Liver (tissue), 9 donors: ENCODE results near the gene AAK1. TPM values are rescaled to one million over a fixed set of nuclear protein-coding genes. Genes with fewer than 3 reads are reported as not detected.

Experiments
- DNase-seq: peaks from one replicate; pipeline ENCODE4 v3.0.0-alpha.2; 2017; ENCODE audit warnings: low spot score
- H3K27ac ChIP-seq, 2 donors: one replicate each; pipeline ENCODE4 v1.7.0; 2013; ENCODE audit warnings: inconsistent platforms in 2 of 2, low read length in 2 of 2, control low read depth in 1 of 2, low read depth in 1 of 2, mild to moderate bottlenecking in 1 of 2
- H3K27me3 ChIP-seq, 4 donors: one replicate each; pipeline versions ENCODE4 v1.6.1 to v1.7.0; 2013; ENCODE audit warnings: low read length in 3 of 4, inconsistent platforms in 1 of 4, mild to moderate bottlenecking in 1 of 4, moderate library complexity in 1 of 4; ENCODE audit not compliant: control insufficient read depth in 4 of 4, insufficient read depth in 4 of 4
- H3K36me3 ChIP-seq, 4 donors: one replicate each; pipeline versions ENCODE4 v1.6.1 to v1.7.0; 2013; ENCODE audit warnings: low read length in 3 of 4, mild to moderate bottlenecking in 3 of 4, low read depth in 1 of 4, moderate library complexity in 1 of 4; ENCODE audit not compliant: control insufficient read depth in 4 of 4, insufficient read depth in 3 of 4
- H3K4me1 ChIP-seq, 4 donors: one replicate each; pipeline versions ENCODE4 v1.6.1 to v1.7.0; 2013; ENCODE audit warnings: low read length in 3 of 4, mild to moderate bottlenecking in 3 of 4, moderate library complexity in 1 of 4; ENCODE audit not compliant: control insufficient read depth in 4 of 4, insufficient read depth in 4 of 4
- H3K4me3 ChIP-seq, 3 donors: one replicate each; pipeline versions ENCODE4 v1.6.1 to v1.7.0; 2013; ENCODE audit warnings: low read length in 3 of 3, control low read depth in 1 of 3, low read depth in 1 of 3, mild to moderate bottlenecking in 1 of 3
- H3K9ac ChIP-seq, 2 donors: one replicate each; pipeline ENCODE4 v1.7.0; 2013; ENCODE audit warnings: low read length in 2 of 2, mild to moderate bottlenecking in 2 of 2, moderate library complexity in 2 of 2, control low read depth in 1 of 2, low read depth in 1 of 2
- H3K9me3 ChIP-seq, 4 donors: one replicate each; pipeline versions ENCODE4 v1.6.1 to v1.7.0; 2013; ENCODE audit warnings: low read length in 3 of 4; ENCODE audit not compliant: control insufficient read depth in 4 of 4
- CTCF ChIP-seq: fragments of 150-350 bp; IDR thresholded peaks from 2 replicates; pipeline ENCODE4 v1.5.1; 2017; ENCODE audit warnings: improper control_type of control experiment, low read depth, low read length; ENCODE audit not compliant: missing input control
- EGR1 ChIP-seq, 2 donors: IDR thresholded peaks; 2 replicates each; pipeline ENCODE4 v1.6.1; 2016 to 2018; ENCODE audit warnings: antibody characterized with exemption in 2 of 2, low read depth in 2 of 2
- FOXA1 ChIP-seq: IDR thresholded peaks from 2 replicates; pipeline ENCODE4 v1.6.1; 2016; ENCODE audit warnings: antibody characterized with exemption
- FOXA2 ChIP-seq: IDR thresholded peaks from 2 replicates; pipeline ENCODE4 v1.6.1; 2016; ENCODE audit warnings: antibody characterized with exemption
- GABPA ChIP-seq, 2 donors: IDR thresholded peaks in 1 of 2; conservative IDR thresholded peaks in 1 of 2; 2 replicates each; pipeline ENCODE4 v1.6.1; 2016; ENCODE audit warnings: antibody characterized with exemption in 2 of 2, mild to moderate bottlenecking in 1 of 2, moderate library complexity in 1 of 2
- HNF4A ChIP-seq, 2 donors: conservative IDR thresholded peaks; 2 replicates each; pipeline ENCODE4 v1.6.1; 2016; ENCODE audit warnings: antibody characterized with exemption in 2 of 2, mild to moderate bottlenecking in 2 of 2
- HNF4G ChIP-seq: IDR thresholded peaks from 2 replicates; pipeline ENCODE4 v1.6.1; 2016; ENCODE audit warnings: antibody characterized with exemption
- JUND ChIP-seq, 2 donors: IDR thresholded peaks; 2 replicates each; pipeline ENCODE4 v1.6.1; 2016; ENCODE audit warnings: antibody characterized with exemption in 2 of 2
- NR2F2 ChIP-seq: IDR thresholded peaks from 2 replicates; pipeline ENCODE4 v1.6.1; 2016; ENCODE audit warnings: antibody characterized with exemption
- RAD21 ChIP-seq, 2 donors: IDR thresholded peaks; 2 replicates each; pipeline ENCODE4 v1.6.1; 2016; ENCODE audit warnings: antibody characterized with exemption in 2 of 2, mild to moderate bottlenecking in 2 of 2
- REST ChIP-seq: IDR thresholded peaks from 2 replicates; pipeline ENCODE4 v1.6.1; 2016; ENCODE audit warnings: antibody characterized with exemption, mild to moderate bottlenecking
- RXRA ChIP-seq, 2 donors: IDR thresholded peaks; 2 replicates each; pipeline ENCODE4 v1.6.1; 2017 to 2018; ENCODE audit warnings: antibody characterized with exemption in 2 of 2, mild to moderate bottlenecking in 1 of 2
- TAF1 ChIP-seq: conservative IDR thresholded peaks from 2 replicates; pipeline ENCODE4 v1.6.1; 2016; ENCODE audit warnings: antibody characterized with exemption, mild to moderate bottlenecking
- YY1 ChIP-seq: IDR thresholded peaks from 2 replicates; pipeline ENCODE4 v1.6.1; 2016; ENCODE audit warnings: antibody characterized with exemption, mild to moderate bottlenecking
- WGBS: extraction: QIAGEN DNeasy Blood & Tissue Kit; methylation state at CpG from one replicate; pipeline ENCODE4 v1.1.7; 2013; 5-methylcytosine and 5-hydroxymethylcytosine counted together
- polyA plus RNA-seq, 2 donors: library from polyadenylated mRNA; stranded (reverse) in 1 of 2; unstranded in 1 of 2; fragments of 200-250 nt in 1 of 2; fragments of >200 nt in 1 of 2; fragmentation: Nextera tagmentation in 1 of 2; extraction: Ambion mirVana in 1 of 2; gene quantifications; one replicate each; pipeline versions ENCODE4 v1.2.1 to v1.2.3, GENCODE V29; 2013 to 2015
- total RNA-seq, 2 donors: library from RNA; depleted of rRNA; stranded (reverse); fragments of >200 nt; gene quantifications; one replicate each; pipeline ENCODE4 v1.2.3, GENCODE V29; 2014
- TF ChIP-seq, protein P1 (sequence below): IDR thresholded peaks from 2 replicates; pipeline ENCODE4 v1.6.1; 2016; ENCODE audit warnings: antibody characterized with exemption
- TF ChIP-seq, protein P2 (sequence below): IDR thresholded peaks from 2 replicates; pipeline ENCODE4 v1.6.1; 2016; ENCODE audit warnings: antibody characterized with exemption
- donor health status: healthy.
- donor health status: healthy.
- donor health status: healthy.
- donor health status: healthy.
- donor health status: healthy.

The AAK1 gene
- total and polyA plus RNA-seq, 4 donors, result 3.9 to 14.3 (median 11.3) TPM

DNA sequence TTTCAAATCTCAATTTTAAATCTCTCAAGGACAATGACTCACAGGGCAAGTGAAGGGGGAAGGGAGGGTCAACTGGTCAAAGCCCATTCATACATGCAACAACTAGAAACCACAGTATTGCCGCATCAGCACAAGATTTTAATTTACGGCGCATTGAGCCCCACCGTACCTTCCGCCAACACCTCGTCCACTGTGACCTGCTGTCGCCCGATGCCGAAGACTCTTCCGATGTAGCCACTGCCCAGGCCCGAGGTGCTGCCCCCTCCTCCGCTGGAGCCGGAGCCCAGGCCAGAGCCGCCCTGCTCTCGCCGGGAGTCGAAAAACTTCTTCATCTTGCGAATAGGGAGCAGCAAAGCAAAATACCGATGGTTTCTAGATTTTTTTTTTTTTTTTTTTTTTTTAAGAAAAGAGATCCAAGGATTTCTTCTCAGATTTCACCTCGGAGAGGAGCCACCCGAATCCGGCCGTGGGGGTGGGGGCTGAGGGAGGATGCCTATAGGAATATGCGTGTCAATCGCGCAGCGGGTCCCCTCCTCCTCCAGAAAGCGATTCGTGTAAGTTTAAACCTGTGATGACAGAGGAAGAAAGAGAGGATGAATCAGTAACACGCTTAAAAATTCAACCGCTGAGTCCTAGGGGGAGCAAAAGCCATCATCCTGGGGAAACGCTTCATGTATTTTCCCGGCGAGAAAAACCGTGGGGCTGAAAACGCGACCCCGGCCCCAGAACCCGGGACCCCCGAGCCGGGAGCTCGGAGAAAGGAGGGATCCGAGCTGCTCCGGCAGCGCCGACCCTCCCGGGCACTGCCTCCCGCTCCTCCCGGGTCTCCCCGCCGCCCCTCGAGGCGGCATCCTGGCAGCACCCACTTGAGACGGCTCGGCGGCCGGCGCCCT lies 584 bp downstream of the AAK1 start:
- Histone ChIP-seq H3K4me3 (peak overlapping the region; percentile 87 to 92 (median 91)), H3K27ac (peak overlapping the region; percentile 91 to 98), H3K9me3 (no peaks in the 10 kb centered on the region), H3K27me3 (no peaks in the 10 kb centered on the region), H3K9ac (peak overlapping the region; percentile 66 to 84), H3K4me1 (peaks cover 5 to 27% (median 22%) of the 10 kb centered on the region in 4 donors), H3K36me3 (peaks cover 0 to 3% (median 0%) of the 10 kb centered on the region in 4 donors)
- under 1% methylated on average over 58 of the region's 58 CpGs for WGBS
- TF ChIP-seq YY1 (no peak), RXRA (IDR thresholded peaks at IDR 0.05) (peak; percentile 70 to 80), HNF4A (conservative IDR thresholded peaks at IDR 0.05) (peak; percentile 41 to 49), RAD21 (IDR thresholded peaks at IDR 0.05) (peak in 1 of 2 donors; percentile 11), JUND (IDR thresholded peaks at IDR 0.05) (peak; percentile 80 to 87)
- peak; percentile 45 for DNase-seq

DNA sequence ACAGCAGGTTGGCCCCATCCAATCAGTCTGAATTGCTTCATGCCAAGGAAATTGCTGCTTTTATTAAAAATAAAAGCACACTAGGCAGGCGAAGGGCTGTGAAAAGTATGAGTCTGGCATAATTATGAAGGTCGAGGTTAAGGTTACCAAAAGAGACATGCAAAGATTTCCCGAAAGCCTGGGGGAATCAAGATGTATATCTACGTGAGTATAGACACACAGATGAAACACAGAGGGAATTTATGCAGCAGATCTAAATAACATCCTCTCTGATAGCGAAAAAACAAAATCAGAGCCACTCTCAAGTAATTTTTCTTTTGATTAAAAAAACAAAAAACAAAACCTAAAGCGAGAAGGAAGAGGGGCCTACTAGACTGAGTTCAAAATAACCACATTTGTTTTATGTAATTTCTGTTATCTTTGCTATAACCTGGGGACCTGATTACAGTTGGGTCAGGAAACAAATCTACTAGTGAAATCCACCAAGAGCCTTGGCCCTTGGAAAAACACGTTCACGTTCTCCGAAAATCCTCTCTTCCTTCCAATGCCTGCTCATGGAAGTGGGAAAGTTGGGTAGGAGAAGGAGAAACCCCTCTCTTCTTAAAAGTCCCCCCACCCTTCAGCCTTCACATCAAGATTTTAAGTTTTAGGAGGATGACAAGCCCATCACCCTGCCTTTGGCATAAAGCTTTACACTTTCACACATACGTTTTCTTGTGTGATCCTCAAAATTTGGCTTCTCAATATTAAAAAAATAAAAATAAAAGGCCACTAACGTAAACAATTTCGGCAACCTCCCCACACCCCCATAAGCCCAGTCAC lies 1.4 kb downstream of the AAK1 start:
- Histone ChIP-seq H3K36me3 (peaks cover 0 to 3% (median 0%) of the 10 kb centered on the region in 4 donors), H3K4me1 (peaks cover 5 to 28% (median 22%) of the 10 kb centered on the region in 4 donors), H3K27me3 (no peaks in the 10 kb centered on the region), H3K9me3 (no peaks in the 10 kb centered on the region), H3K27ac (peak overlapping the region; percentile 91 to 98), H3K4me3 (peak overlapping the region; percentile 87 to 92 (median 91)), H3K9ac (peak overlapping the region; percentile 23 to 84)
- no peak for DNase-seq
- TF ChIP-seq GABPA (IDR thresholded peaks at IDR 0.05 in 1 of 2, conservative IDR thresholded peaks at IDR 0.05 in 1 of 2) (no peak), HNF4G (no peak), REST (no peak), HNF4A (conservative IDR thresholded peaks at IDR 0.05) (no peak), FOXA2 (no peak), RAD21 (IDR thresholded peaks at IDR 0.05) (no peak), TAF1 (no peak), EGR1 (IDR thresholded peaks at IDR 0.05; ENCODE audit: low read depth in 2 of 2) (no peak), CTCF (no peak), JUND (IDR thresholded peaks at IDR 0.05) (no peak), NR2F2 (no peak), FOXA1 (no peak)
- TF ChIP-seq, protein P1, sequence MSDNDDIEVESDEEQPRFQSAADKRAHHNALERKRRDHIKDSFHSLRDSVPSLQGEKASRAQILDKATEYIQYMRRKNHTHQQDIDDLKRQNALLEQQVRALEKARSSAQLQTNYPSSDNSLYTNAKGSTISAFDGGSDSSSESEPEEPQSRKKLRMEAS, result no peak
- TF ChIP-seq, protein P2, sequence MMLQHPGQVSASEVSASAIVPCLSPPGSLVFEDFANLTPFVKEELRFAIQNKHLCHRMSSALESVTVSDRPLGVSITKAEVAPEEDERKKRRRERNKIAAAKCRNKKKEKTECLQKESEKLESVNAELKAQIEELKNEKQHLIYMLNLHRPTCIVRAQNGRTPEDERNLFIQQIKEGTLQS, result no peak
- WGBS, result 51% methylated on average over 12 of the region's 12 CpGs
